ENCODE data around the gene GOLGA6B.
"Not testable (repeated sequence)": the region's sequence is repeated elsewhere in the genome, so short reads cannot be mapped to it uniquely, and the experiment has no call there.

Gene GOLGA6B

GRCh38 chr15:72654397-72654796, at the start of gene GOLGA6B:
Gene GOLGA6B (plus strand): TSS chr15:72654697. CDS start chr15:72654738, 41 bp downstream.
- not testable (repeated sequence) for DNase-seq

- no peak for DNase-seq
Measured at GRCh38 chr15:72604794-72605193, 49.7 kb upstream of the GOLGA6B start.

GRCh38 chr15:72608084-72608483, 46.4 kb upstream of the GOLGA6B start:
- not testable (repeated sequence) for DNase-seq

- no peak for DNase-seq
Measured at GRCh38 chr15:72609862-72610261, 44.6 kb upstream of the GOLGA6B start.

- DNase-seq = not testable (repeated sequence)
Measured at GRCh38 chr15:72612324-72612723, 42.2 kb upstream of the GOLGA6B start.

GRCh38 chr15:72614810-72615532, 39.5 kb upstream of the GOLGA6B start:
- no peak for DNase-seq

GRCh38 chr15:72615533-72616233, 38.8 kb upstream of the GOLGA6B start:
- DNase-seq = peak; percentile 12

GRCh38 chr15:72616491-72617210, 37.8 kb upstream of the GOLGA6B start:
- DNase-seq = no peak

GRCh38 chr15:72623854-72624253, 30.6 kb upstream of the GOLGA6B start:
- DNase-seq = not testable (repeated sequence)

GRCh38 chr15:72626153-72626552, 28.3 kb upstream of the GOLGA6B start:
- DNase-seq = not testable (repeated sequence)

- not testable (repeated sequence) for DNase-seq
Measured at GRCh38 chr15:72628249-72629067, 26.0 kb upstream of the GOLGA6B start.

GRCh38 chr15:72629068-72629570, 25.4 kb upstream of the GOLGA6B start:
- not testable (repeated sequence) for DNase-seq

GRCh38 chr15:72636519-72637282, 17.8 kb upstream of the GOLGA6B start:
- DNase-seq = not testable (repeated sequence)

GRCh38 chr15:72639759-72640483, 14.6 kb upstream of the GOLGA6B start:
- DNase-seq = not testable (repeated sequence)

- not testable (repeated sequence) for DNase-seq
Measured at GRCh38 chr15:72642271-72642670, 12.2 kb upstream of the GOLGA6B start.

- DNase-seq = not testable (repeated sequence)
Measured at GRCh38 chr15:72648631-72649253, 5.8 kb upstream of the GOLGA6B start.

GRCh38 chr15:72656014-72656413, 1.5 kb downstream of the GOLGA6B start:
- not testable (repeated sequence) for DNase-seq

GRCh38 chr15:72661081-72661480, 6.6 kb downstream of the GOLGA6B start:
- not testable (repeated sequence) for DNase-seq

GRCh38 chr15:72663931-72664330, 9.4 kb downstream of the GOLGA6B start:
- DNase-seq = not testable (repeated sequence)

- DNase-seq = not testable (repeated sequence)
Measured at GRCh38 chr15:72665706-72666105, 11.2 kb downstream of the GOLGA6B start.

Measured in NCI-H187 treated with DMSO at 0.1 percent for 48 hours (cell line).